PFSK-1 (cell line): ENCODE data around the gene FGGY.

ENCODE experiments used
- FOXP2 ChIP-seq: optimal IDR thresholded peaks from 2 replicates; pipeline ENCODE3; 2011; ENCODE audit warnings: borderline replicate concordance, control low read depth, inconsistent platforms; ENCODE audit not compliant: insufficient read depth; ENCODE audit errors: extremely low read length, extremely low read depth
- POLR2AphosphoS5 ChIP-seq: IDR thresholded peaks from 2 replicates; pipeline ENCODE4 v1.6.1; 2012; ENCODE audit warnings: low read depth, mild to moderate bottlenecking, control low read depth, low read length, moderate library complexity
- SIN3A ChIP-seq: IDR thresholded peaks from 2 replicates; pipeline ENCODE4 v1.6.1; 2012; ENCODE audit warnings: mild to moderate bottlenecking, low read length, moderate library complexity, borderline replicate concordance; ENCODE audit not compliant: insufficient read depth
- TAF1 ChIP-seq: IDR thresholded peaks from 2 replicates; pipeline ENCODE4 v1.6.1; 2012; ENCODE audit warnings: low read length, control low read depth, borderline replicate concordance; ENCODE audit not compliant: insufficient read depth
- TF ChIP-seq, protein P1 (sequence below), 2 experiments: IDR thresholded peaks; 2 replicates each; pipeline versions ENCODE4 v1.6.1 to v1.8.0; 2011 to 2012; ENCODE audit warnings: low read depth in 2 of 2, low read length in 2 of 2, control low read depth in 1 of 2, inconsistent platforms in 1 of 2, mild to moderate bottlenecking in 1 of 2, moderate library complexity in 1 of 2; ENCODE audit not compliant: insufficient read depth in 1 of 2

FGGY gene

DNA sequence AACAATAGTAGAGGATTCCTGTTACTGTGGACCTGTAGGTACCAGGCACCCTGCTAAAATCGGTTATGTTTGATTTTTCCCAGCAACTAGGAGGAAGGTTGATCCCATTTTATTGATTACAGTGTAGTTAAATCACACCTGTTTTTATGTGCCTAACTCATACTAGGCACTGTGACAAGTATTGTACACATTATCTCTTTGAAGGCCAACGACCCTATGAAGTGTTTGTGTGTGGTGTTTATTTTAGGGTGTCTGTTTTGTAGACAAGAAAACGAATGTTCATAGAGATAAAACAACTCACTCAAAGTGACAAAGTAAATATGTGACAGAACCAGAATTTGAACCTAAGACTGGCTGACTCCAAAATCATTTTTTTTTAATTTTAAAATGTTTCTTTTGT lies 49.5 kb downstream of the FGGY start:
- TF ChIP-seq TAF1 (no peak), SIN3A (no peak), POLR2AphosphoS5 (no peak), FOXP2 (no peak)
- TF ChIP-seq, protein P1, sequence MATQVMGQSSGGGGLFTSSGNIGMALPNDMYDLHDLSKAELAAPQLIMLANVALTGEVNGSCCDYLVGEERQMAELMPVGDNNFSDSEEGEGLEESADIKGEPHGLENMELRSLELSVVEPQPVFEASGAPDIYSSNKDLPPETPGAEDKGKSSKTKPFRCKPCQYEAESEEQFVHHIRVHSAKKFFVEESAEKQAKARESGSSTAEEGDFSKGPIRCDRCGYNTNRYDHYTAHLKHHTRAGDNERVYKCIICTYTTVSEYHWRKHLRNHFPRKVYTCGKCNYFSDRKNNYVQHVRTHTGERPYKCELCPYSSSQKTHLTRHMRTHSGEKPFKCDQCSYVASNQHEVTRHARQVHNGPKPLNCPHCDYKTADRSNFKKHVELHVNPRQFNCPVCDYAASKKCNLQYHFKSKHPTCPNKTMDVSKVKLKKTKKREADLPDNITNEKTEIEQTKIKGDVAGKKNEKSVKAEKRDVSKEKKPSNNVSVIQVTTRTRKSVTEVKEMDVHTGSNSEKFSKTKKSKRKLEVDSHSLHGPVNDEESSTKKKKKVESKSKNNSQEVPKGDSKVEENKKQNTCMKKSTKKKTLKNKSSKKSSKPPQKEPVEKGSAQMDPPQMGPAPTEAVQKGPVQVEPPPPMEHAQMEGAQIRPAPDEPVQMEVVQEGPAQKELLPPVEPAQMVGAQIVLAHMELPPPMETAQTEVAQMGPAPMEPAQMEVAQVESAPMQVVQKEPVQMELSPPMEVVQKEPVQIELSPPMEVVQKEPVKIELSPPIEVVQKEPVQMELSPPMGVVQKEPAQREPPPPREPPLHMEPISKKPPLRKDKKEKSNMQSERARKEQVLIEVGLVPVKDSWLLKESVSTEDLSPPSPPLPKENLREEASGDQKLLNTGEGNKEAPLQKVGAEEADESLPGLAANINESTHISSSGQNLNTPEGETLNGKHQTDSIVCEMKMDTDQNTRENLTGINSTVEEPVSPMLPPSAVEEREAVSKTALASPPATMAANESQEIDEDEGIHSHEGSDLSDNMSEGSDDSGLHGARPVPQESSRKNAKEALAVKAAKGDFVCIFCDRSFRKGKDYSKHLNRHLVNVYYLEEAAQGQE (IDR thresholded peaks at IDR 0.05; ENCODE audit: insufficient read depth in 1 of 2, low read depth in 2 of 2, low read length in 2 of 2) = no peak

DNA sequence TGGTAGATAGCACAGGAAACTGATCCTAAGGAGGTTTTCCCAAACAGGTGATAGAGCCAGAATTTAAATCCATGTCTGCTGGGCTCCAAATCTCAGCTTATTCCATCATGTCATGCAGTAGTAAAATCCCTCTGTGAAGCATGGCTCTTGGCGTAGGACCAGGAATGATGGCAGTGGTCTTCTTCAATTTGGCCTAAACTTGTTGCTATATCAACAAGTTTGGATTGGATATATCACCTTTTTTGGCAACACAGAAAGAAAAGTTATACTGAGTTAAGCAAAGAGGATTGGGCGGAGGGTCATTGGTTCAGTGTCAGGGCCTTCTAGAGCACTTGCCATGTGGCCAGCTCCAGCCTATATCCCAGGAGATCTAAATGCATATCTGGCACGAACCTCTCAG lies 52.2 kb downstream of the FGGY start:
- no peak for TF ChIP-seq TAF1
- TF ChIP-seq, protein P1 (IDR thresholded peaks at IDR 0.05; ENCODE audit: insufficient read depth in 1 of 2, low read depth in 2 of 2, low read length in 2 of 2) = no peak
- TF ChIP-seq SIN3A = no peak
- TF ChIP-seq POLR2AphosphoS5 = no peak
- TF ChIP-seq FOXP2 = no peak

DNA sequence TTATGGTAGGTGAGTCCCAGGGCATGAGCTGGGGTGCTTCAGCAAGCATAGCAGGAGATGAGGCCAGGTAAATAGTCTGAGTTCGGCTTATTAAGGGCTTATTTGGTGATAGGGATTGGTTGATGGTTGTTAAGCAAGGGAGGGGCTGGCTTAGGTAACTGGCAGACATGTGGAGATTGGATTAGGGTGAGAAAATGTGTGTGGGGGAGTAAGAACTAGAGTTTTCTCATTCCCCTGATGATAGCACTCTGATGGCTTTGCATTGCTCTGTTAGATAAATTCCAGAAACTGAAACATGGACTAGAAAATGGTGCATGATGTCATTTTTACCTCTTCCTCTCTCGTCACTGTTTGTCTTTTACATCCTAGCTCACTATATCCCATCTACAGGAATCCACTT lies 53.6 kb downstream of the FGGY start:
- TF ChIP-seq SIN3A (no peak), POLR2AphosphoS5 (no peak), FOXP2 (no peak), TAF1 (no peak)
- TF ChIP-seq, protein P1 (IDR thresholded peaks at IDR 0.05; ENCODE audit: insufficient read depth in 1 of 2, low read depth in 2 of 2, low read length in 2 of 2) = no peak

DNA sequence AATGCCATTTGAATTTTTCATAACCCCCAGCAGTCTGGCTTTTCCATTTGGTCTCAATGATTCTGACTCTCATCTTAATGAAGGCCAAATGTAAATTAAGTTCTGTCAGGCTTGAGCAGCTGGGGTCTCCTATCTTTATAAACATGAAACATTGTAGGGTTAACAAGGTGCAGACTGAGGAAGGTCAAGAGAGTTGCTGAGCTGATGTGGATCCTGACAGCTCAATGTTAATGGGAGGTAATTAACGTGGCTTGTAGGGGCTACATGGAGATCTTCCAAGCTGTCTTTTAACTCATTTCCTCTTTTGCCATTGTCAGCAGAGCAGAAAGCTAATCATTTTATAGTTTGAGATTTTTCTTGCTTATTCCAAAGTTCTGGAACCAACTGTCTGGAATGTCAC lies 55.2 kb downstream of the FGGY start:
- no peak for TF ChIP-seq FOXP2
- TF ChIP-seq SIN3A = no peak
- TF ChIP-seq TAF1 = no peak
- TF ChIP-seq, protein P1 (IDR thresholded peaks at IDR 0.05; ENCODE audit: insufficient read depth in 1 of 2, low read depth in 2 of 2, low read length in 2 of 2) = no peak
- TF ChIP-seq POLR2AphosphoS5 = no peak

DNA sequence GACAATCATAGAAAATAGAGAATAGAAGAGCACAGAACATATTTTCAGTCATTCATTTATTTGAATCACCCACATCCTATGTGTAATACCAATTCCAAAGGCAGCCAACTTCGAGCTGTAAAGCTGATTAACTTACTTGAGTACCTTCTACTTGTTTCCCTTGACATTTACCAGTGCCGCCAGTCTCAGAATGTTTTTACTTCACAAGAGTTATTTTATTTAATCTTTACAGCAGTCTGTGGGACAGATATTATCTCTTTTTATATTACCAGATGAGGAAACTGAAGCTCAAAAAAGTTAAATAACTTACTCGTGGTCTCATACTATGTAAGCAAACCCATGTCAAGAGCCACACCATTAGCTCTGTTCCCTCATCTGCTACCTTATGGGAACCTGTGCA lies 56.6 kb downstream of the FGGY start:
- TF ChIP-seq TAF1 (no peak), SIN3A (no peak), POLR2AphosphoS5 (no peak), FOXP2 (no peak)
- TF ChIP-seq, protein P1 (IDR thresholded peaks at IDR 0.05; ENCODE audit: insufficient read depth in 1 of 2, low read depth in 2 of 2, low read length in 2 of 2) = no peak
